ENCODE measurements around the gene ALLC. TPM values are rescaled to one million over a fixed set of nuclear protein-coding genes. Genes with fewer than 3 reads are reported as not detected.
"Not testable (repeated sequence)": the region's sequence is repeated elsewhere in the genome, so short reads cannot be mapped to it uniquely, and the experiment has no call there.

The ALLC gene
- total RNA-seq, 2 donors from 2014 or later = not detected

GRCh38 chr2:3652896-3653625 is 4.9 kb upstream of the ALLC start:
- no peaks in the 10 kb centered on the region for H3K27me3 Mint-ChIP-seq
- H3K4me1 Mint-ChIP-seq = peaks cover 6% of the 10 kb centered on the region
- H3K9me3 Mint-ChIP-seq = no peaks in the 10 kb centered on the region
- no peak for ATAC-seq (replicated peaks)
- H3K36me3 Mint-ChIP-seq (ENCODE audit: low read depth) = no peaks in the 10 kb centered on the region
- H3K27ac Mint-ChIP-seq = no peak overlapping the region
- no peak overlapping the region for H3K4me3 Mint-ChIP-seq

GRCh38 chr2:3654011-3654410 is 4.0 kb upstream of the ALLC start:
- no peaks in the 10 kb centered on the region for H3K9me3 Mint-ChIP-seq
- H3K4me3 Mint-ChIP-seq = no peak overlapping the region
- H3K27me3 Mint-ChIP-seq = no peaks in the 10 kb centered on the region
- H3K4me1 Mint-ChIP-seq = peaks cover 6% of the 10 kb centered on the region
- no peak for ATAC-seq (replicated peaks)
- H3K36me3 Mint-ChIP-seq (ENCODE audit: low read depth) = no peaks in the 10 kb centered on the region
- H3K27ac Mint-ChIP-seq = no peak overlapping the region

GRCh38 chr2:3654531-3655225 is 3.3 kb upstream of the ALLC start:
- ATAC-seq (replicated peaks) = no peak
- Mint-ChIP-seq H3K9me3 (no peaks in the 10 kb centered on the region), H3K27me3 (no peaks in the 10 kb centered on the region), H3K36me3 (ENCODE audit: low read depth) (no peaks in the 10 kb centered on the region), H3K4me3 (no peak overlapping the region), H3K4me1 (peaks cover 6% of the 10 kb centered on the region), H3K27ac (no peak overlapping the region)

GRCh38 chr2:3655871-3656761 is 1.9 kb upstream of the ALLC start:
- ATAC-seq (replicated peaks) = no peak
- Mint-ChIP-seq H3K27me3 (no peaks in the 10 kb centered on the region), H3K27ac (no peak overlapping the region), H3K36me3 (ENCODE audit: low read depth) (no peaks in the 10 kb centered on the region), H3K4me1 (peaks cover 13% of the 10 kb centered on the region), H3K4me3 (no peak overlapping the region), H3K9me3 (peaks cover 9% of the 10 kb centered on the region)

- H3K27ac Mint-ChIP-seq = no peak overlapping the region
- peaks cover 11% of the 10 kb centered on the region for H3K4me1 Mint-ChIP-seq
- no peaks in the 10 kb centered on the region for H3K27me3 Mint-ChIP-seq
- no peak for ATAC-seq (replicated peaks)
- H3K36me3 Mint-ChIP-seq (ENCODE audit: low read depth) = no peaks in the 10 kb centered on the region
- H3K9me3 Mint-ChIP-seq = peaks cover 9% of the 10 kb centered on the region
- H3K4me3 Mint-ChIP-seq = no peak overlapping the region
Observed at GRCh38 chr2:3656762-3657721, 958 bp upstream of the ALLC start.

GRCh38 chr2:3659447-3660432 is 1.7 kb downstream of the ALLC start:
- Mint-ChIP-seq H3K4me1 (peaks cover 11% of the 10 kb centered on the region), H3K27me3 (no peaks in the 10 kb centered on the region), H3K36me3 (ENCODE audit: low read depth) (no peaks in the 10 kb centered on the region), H3K9me3 (peaks cover 9% of the 10 kb centered on the region), H3K27ac (peak overlapping the region; percentile 70), H3K4me3 (peak overlapping the region; percentile 25)
- peak; percentile 51 for ATAC-seq (replicated peaks)

GRCh38 chr2:3660640-3661039 is 2.6 kb downstream of the ALLC start:
- H3K9me3 Mint-ChIP-seq; H3K36me3 Mint-ChIP-seq (ENCODE audit: low read depth); H3K27me3 Mint-ChIP-seq: not testable (repeated sequence)
- peak overlapping the region; percentile 70 for H3K27ac Mint-ChIP-seq
- ATAC-seq (replicated peaks) = peak; percentile 46
- H3K4me1 Mint-ChIP-seq = peaks cover 11% of the 10 kb centered on the region
- peak overlapping the region; percentile 25 for H3K4me3 Mint-ChIP-seq

GRCh38 chr2:3661149-3661660 is 3.2 kb downstream of the ALLC start:
- ATAC-seq (replicated peaks) = no peak
- H3K27ac Mint-ChIP-seq = peak overlapping the region; percentile 70
- H3K4me1 Mint-ChIP-seq = peaks cover 11% of the 10 kb centered on the region
- H3K9me3 Mint-ChIP-seq = peaks cover 9% of the 10 kb centered on the region
- no peaks in the 10 kb centered on the region for H3K36me3 Mint-ChIP-seq (ENCODE audit: low read depth)
- H3K4me3 Mint-ChIP-seq = peak overlapping the region; percentile 25
- H3K27me3 Mint-ChIP-seq = no peaks in the 10 kb centered on the region

GRCh38 chr2:3662239-3662638 is 4.2 kb downstream of the ALLC start:
- peaks cover 11% of the 10 kb centered on the region for H3K4me1 Mint-ChIP-seq
- no peak overlapping the region for H3K4me3 Mint-ChIP-seq
- H3K36me3 Mint-ChIP-seq (ENCODE audit: low read depth) = no peaks in the 10 kb centered on the region
- H3K27me3 Mint-ChIP-seq = no peaks in the 10 kb centered on the region
- H3K9me3 Mint-ChIP-seq = peaks cover 9% of the 10 kb centered on the region
- H3K27ac Mint-ChIP-seq = no peak overlapping the region
- peak; percentile 29 for ATAC-seq (replicated peaks)

- Mint-ChIP-seq H3K27me3 (no peaks in the 10 kb centered on the region), H3K36me3 (ENCODE audit: low read depth) (no peaks in the 10 kb centered on the region), H3K27ac (no peak overlapping the region), H3K4me1 (peaks cover 11% of the 10 kb centered on the region), H3K4me3 (no peak overlapping the region), H3K9me3 (peaks cover 9% of the 10 kb centered on the region)
- no peak for ATAC-seq (replicated peaks)
Observed at GRCh38 chr2:3664118-3664517, 6.1 kb downstream of the ALLC start.

- Mint-ChIP-seq H3K9me3 (peaks cover 9% of the 10 kb centered on the region), H3K27ac (no peak overlapping the region), H3K4me3 (no peak overlapping the region), H3K4me1 (peaks cover 10% of the 10 kb centered on the region), H3K36me3 (ENCODE audit: low read depth) (no peaks in the 10 kb centered on the region), H3K27me3 (no peaks in the 10 kb centered on the region)
- no peak for ATAC-seq (replicated peaks)
Observed at GRCh38 chr2:3664925-3665324, 6.9 kb downstream of the ALLC start.

GRCh38 chr2:3665886-3666612 is 8.0 kb downstream of the ALLC start:
- H3K36me3 Mint-ChIP-seq (ENCODE audit: low read depth) = no peaks in the 10 kb centered on the region
- H3K4me3 Mint-ChIP-seq = no peak overlapping the region
- H3K9me3 Mint-ChIP-seq = no peaks in the 10 kb centered on the region
- H3K27ac Mint-ChIP-seq = no peak overlapping the region
- no peaks in the 10 kb centered on the region for H3K27me3 Mint-ChIP-seq
- no peak for ATAC-seq (replicated peaks)
- H3K4me1 Mint-ChIP-seq = no peaks in the 10 kb centered on the region
